Measurements from ENCODE around the gene BACH2. TPM values are rescaled to one million over a fixed set of nuclear protein-coding genes. Genes with fewer than 3 reads are reported as not detected.

BACH2 gene
- total RNA-seq, 2 donors from 2014 or later = 5.2 to 5.7 TPM

DNA sequence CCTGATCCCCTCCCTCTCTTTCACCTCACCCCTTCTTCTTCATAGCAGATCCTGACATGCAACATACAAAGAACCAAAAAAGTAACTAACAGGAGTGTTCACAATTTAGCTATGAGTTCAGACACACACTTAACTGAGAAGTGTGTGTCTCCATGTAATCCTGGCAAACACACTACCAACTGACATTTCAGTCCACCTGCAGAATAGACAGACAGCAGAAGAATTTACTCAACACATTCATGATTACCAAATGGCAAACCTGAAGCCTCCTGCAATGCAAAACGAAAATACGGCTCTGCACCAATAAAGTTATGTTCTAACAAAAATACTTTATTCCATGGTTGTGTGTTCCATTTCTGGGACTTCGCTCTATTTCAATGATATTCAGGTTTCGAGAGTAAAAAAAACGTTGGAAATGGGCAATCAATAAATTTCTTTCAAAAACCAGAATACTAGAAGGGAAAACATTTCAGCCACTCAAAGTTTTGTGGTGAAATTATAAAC, 2.6 kb downstream of the BACH2 start:
- H3K36me3 ChIP-seq = no peaks in the 10 kb centered on the region
- DNase-seq (ENCODE audit: low spot score) = no peak
- no peaks in the 10 kb centered on the region for H3K9me3 ChIP-seq
- H3K4me1 ChIP-seq (replicated peaks) = no peaks in the 10 kb centered on the region
- H3K4me3 ChIP-seq = no peak overlapping the region
- intact Hi-C loops (cut with DNase I) = loop anchor here (10.0 kb wide), 1 partner anchor 349 kb away; no protein-coding TSS in a partner anchor
- H3K27me3 ChIP-seq (replicated peaks; ENCODE audit: insufficient read depth) = no peaks in the 10 kb centered on the region
- H3K27ac ChIP-seq = no peak overlapping the region
- WGBS = 87% methylated on average over 5 of the region's 5 CpGs
- TF ChIP-seq POLR2AphosphoS5 (IDR thresholded peaks at IDR 0.05) (no peak), POLR2A (IDR thresholded peaks at IDR 0.05) (no peak)
- TF ChIP-seq, protein P1, sequence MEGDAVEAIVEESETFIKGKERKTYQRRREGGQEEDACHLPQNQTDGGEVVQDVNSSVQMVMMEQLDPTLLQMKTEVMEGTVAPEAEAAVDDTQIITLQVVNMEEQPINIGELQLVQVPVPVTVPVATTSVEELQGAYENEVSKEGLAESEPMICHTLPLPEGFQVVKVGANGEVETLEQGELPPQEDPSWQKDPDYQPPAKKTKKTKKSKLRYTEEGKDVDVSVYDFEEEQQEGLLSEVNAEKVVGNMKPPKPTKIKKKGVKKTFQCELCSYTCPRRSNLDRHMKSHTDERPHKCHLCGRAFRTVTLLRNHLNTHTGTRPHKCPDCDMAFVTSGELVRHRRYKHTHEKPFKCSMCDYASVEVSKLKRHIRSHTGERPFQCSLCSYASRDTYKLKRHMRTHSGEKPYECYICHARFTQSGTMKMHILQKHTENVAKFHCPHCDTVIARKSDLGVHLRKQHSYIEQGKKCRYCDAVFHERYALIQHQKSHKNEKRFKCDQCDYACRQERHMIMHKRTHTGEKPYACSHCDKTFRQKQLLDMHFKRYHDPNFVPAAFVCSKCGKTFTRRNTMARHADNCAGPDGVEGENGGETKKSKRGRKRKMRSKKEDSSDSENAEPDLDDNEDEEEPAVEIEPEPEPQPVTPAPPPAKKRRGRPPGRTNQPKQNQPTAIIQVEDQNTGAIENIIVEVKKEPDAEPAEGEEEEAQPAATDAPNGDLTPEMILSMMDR (IDR thresholded peaks at IDR 0.05) = no peak

- no peak for DNase-seq (ENCODE audit: low spot score)
- intact Hi-C loops (cut with DNase I) = loop anchor here (10.0 kb wide), 1 partner anchor 349 kb away; no protein-coding TSS in a partner anchor
- Histone ChIP-seq H3K4me1 (replicated peaks) (no peaks in the 10 kb centered on the region), H3K27me3 (replicated peaks; ENCODE audit: insufficient read depth) (no peaks in the 10 kb centered on the region), H3K27ac (no peak overlapping the region), H3K9me3 (no peaks in the 10 kb centered on the region), H3K36me3 (no peaks in the 10 kb centered on the region), H3K4me3 (no peak overlapping the region)
- WGBS = 86% methylated on average over 3 of the region's 3 CpGs
- TF ChIP-seq, protein P1 (IDR thresholded peaks at IDR 0.05) = no peak
- TF ChIP-seq POLR2A (IDR thresholded peaks at IDR 0.05) (no peak), POLR2AphosphoS5 (IDR thresholded peaks at IDR 0.05) (no peak)
Measured at GRCh38 chr6:90293319-90293953, 3.2 kb downstream of the BACH2 start.

GRCh38 chr6:90291565-90291964, 5.1 kb downstream of the BACH2 start:
- 91% methylated on average over 4 of the region's 4 CpGs for WGBS
- Histone ChIP-seq H3K27ac (no peak overlapping the region), H3K36me3 (no peaks in the 10 kb centered on the region), H3K9me3 (no peaks in the 10 kb centered on the region), H3K27me3 (replicated peaks; ENCODE audit: insufficient read depth) (no peaks in the 10 kb centered on the region), H3K4me1 (replicated peaks) (no peaks in the 10 kb centered on the region), H3K4me3 (no peak overlapping the region)
- intact Hi-C loops (cut with DNase I) = loop anchor here (10.0 kb wide), 1 partner anchor 347 kb away; no protein-coding TSS in a partner anchor
- no peak for DNase-seq (ENCODE audit: low spot score)
- no peak for TF ChIP-seq POLR2A (IDR thresholded peaks at IDR 0.05)
- TF ChIP-seq, protein P1 (IDR thresholded peaks at IDR 0.05) = no peak

GRCh38 chr6:90290811-90291420, 5.7 kb downstream of the BACH2 start:
- Histone ChIP-seq H3K27ac (no peak overlapping the region), H3K27me3 (replicated peaks; ENCODE audit: insufficient read depth) (no peaks in the 10 kb centered on the region), H3K4me3 (no peak overlapping the region), H3K4me1 (replicated peaks) (no peaks in the 10 kb centered on the region), H3K9me3 (no peaks in the 10 kb centered on the region), H3K36me3 (no peaks in the 10 kb centered on the region)
- intact Hi-C loops (cut with DNase I) = loop anchor here (10.0 kb wide), 1 partner anchor 346 kb away; no protein-coding TSS in a partner anchor
- DNase-seq (ENCODE audit: low spot score) = no peak
- WGBS = 83% methylated on average over 5 of the region's 5 CpGs
- no peak for TF ChIP-seq POLR2A (IDR thresholded peaks at IDR 0.05)
- no peak for TF ChIP-seq POLR2AphosphoS5 (IDR thresholded peaks at IDR 0.05)
- TF ChIP-seq, protein P1 (IDR thresholded peaks at IDR 0.05) = no peak
